HepG2 (cell line): ENCODE data around the gene PLPP7. TPM values are rescaled to one million over a fixed set of nuclear protein-coding genes. Genes with fewer than 3 reads are reported as not detected.

Experiments
- E2F2 ChIP-seq: sonication (generic); formaldehyde crosslinking; IDR thresholded peaks from 2 replicates; pipeline ENCODE4 v1.4.0; 2020; ENCODE audit warnings: missing genetic modification reagents, borderline replicate concordance
- KMT2B ChIP-seq: IDR thresholded peaks from 2 replicates; pipeline ENCODE4 v1.6.1; 2016; ENCODE audit warnings: missing genetic modification reagents, missing compliant biosample characterization
- MTA1 ChIP-seq: sonication (generic); formaldehyde crosslinking; IDR thresholded peaks from 2 replicates; pipeline ENCODE4 v1.4.0; 2020; ENCODE audit warnings: missing genetic modification reagents, mild to moderate bottlenecking, borderline replicate concordance
- MZF1 ChIP-seq: sonication (generic); formaldehyde crosslinking; IDR thresholded peaks from 2 replicates; pipeline ENCODE4 v1.8.1; 2023; ENCODE audit warnings: mild to moderate bottlenecking, missing genetic modification reagents, borderline replicate concordance
- RAD21 ChIP-seq: fragments of 450-650 bp; formaldehyde crosslinking; IDR thresholded peaks from 2 replicates; pipeline ENCODE4 v1.5.0; 2020; ENCODE audit warnings: mild to moderate bottlenecking
- RFX5 ChIP-seq: IDR thresholded peaks from 2 replicates; pipeline ENCODE4 v1.6.1; 2011; ENCODE audit warnings: low read depth, low read length, improper control_type of control experiment
- ZNF280B ChIP-seq: sonication (generic); formaldehyde crosslinking; IDR thresholded peaks from 2 replicates; pipeline ENCODE4 v1.5.0; 2020; ENCODE audit warnings: missing genetic modification reagents, mild to moderate bottlenecking, borderline replicate concordance
- ZNF614 ChIP-seq: IDR thresholded peaks from 2 replicates; pipeline ENCODE4 v1.6.1; 2018; ENCODE audit warnings: missing biosample characterization, missing genetic modification reagents, inconsistent platforms, borderline replicate concordance
- ZNF83 ChIP-seq: sonication (generic); formaldehyde crosslinking; IDR thresholded peaks from 2 replicates; pipeline ENCODE4 v1.4.0; 2020; ENCODE audit warnings: missing genetic modification reagents, mild to moderate bottlenecking, borderline replicate concordance
- polyA plus RNA-seq, 8 experiments: library from polyadenylated mRNA; depleted of rRNA in 3 of 8; stranded (reverse) in 7 of 8; unstranded in 1 of 8; fragments of >200 nt; fragmentation: Illumina TruSeq in 4 of 8; extraction: Trizol in 4 of 8; gene quantifications; 2 replicates each; pipeline versions ENCODE4 v1.2.1 to v1.2.3, GENCODE V29; 2011 to 2016; ENCODE audit warnings: low read depth in 4 of 8, missing spikeins in 1 of 8, mixed read lengths in 1 of 8; ENCODE audit not compliant: insufficient read depth in 1 of 8
- total RNA-seq, 5 experiments: library from RNA; depleted of rRNA; stranded (reverse); fragments of >200 nt; fragmentation: Illumina TruSeq; extraction: Trizol; gene quantifications; 2 replicates each; pipeline ENCODE4 v1.2.3, GENCODE V29; 2016; ENCODE audit warnings: low read depth in 1 of 5
- TF ChIP-seq, protein P1 (sequence below): sonication (generic); formaldehyde crosslinking; IDR thresholded peaks from 2 replicates; pipeline ENCODE4 v1.5.1; 2020; ENCODE audit warnings: mild to moderate bottlenecking, missing genetic modification reagents, moderate library complexity
- TF ChIP-seq, protein P2 (sequence below): sonication (generic); formaldehyde crosslinking; IDR thresholded peaks from 2 replicates; pipeline ENCODE4 v1.5.1; 2020; ENCODE audit warnings: mild to moderate bottlenecking, missing genetic modification reagents, borderline replicate concordance
- TF ChIP-seq, protein P3 (sequence below): IDR thresholded peaks from 2 replicates; pipeline ENCODE4 v1.6.1; 2016; ENCODE audit warnings: mild to moderate bottlenecking

The PLPP7 gene
- total and polyA plus RNA-seq, 2 of the 13 experiments (the other 11 are each of a cell fraction or from before 2014, with no cell fraction given): 0.33 to 1.2 TPM

DNA sequence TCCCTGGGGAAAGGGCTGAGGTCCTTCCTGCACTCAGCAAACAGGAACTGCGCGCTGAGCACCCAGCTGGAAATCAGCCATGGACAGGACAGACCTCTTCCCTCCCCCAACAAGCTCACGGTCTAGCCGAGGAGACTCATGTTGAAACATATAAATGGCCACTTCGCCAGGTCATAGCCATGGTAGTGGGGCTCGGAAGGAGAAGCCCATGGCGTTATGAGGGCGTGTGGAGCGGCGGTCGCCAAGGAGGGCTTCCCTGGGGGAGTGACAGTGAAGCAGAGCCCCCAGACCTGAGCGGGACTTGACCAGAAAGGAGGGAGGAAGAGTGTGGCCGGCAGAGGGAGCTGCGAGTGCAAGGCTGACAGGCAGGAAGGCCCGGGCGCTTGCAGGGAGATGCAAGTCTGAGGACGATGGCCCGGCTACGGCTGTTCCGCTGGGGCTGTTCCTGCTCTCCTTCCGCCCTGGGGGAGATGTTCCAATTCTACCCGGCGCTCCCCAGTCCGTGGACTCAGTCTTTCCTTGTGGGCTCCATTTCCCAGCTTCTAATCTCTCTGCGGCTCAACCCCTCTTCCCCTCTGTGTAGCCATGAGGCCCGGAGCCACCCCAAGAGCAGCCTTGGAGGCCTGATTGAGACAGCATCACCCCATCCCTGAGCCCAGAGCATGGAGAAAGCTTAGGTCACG is 60.5 kb downstream of the PLPP7 start (continued):
- TF ChIP-seq ZNF280B (CRISPR knock-in tag) (peak; percentile 54; the same call in 1 of the 2 replicates), KMT2B (CRISPR knock-in tag) (no peak), MTA1 (CRISPR knock-in tag) (peak; percentile 54; the same call in 1 of the 2 replicates), ZNF83 (CRISPR knock-in tag) (no peak), ZNF614 (CRISPR knock-in tag) (peak; percentile 41; the same call in 1 of the 2 replicates), E2F2 (CRISPR knock-in tag) (peak; percentile 56; the same call in 1 of the 2 replicates), RAD21 (peak; percentile 79), MZF1 (CRISPR knock-in tag) (no peak), RFX5 (no peak)
- TF ChIP-seq, protein P1, sequence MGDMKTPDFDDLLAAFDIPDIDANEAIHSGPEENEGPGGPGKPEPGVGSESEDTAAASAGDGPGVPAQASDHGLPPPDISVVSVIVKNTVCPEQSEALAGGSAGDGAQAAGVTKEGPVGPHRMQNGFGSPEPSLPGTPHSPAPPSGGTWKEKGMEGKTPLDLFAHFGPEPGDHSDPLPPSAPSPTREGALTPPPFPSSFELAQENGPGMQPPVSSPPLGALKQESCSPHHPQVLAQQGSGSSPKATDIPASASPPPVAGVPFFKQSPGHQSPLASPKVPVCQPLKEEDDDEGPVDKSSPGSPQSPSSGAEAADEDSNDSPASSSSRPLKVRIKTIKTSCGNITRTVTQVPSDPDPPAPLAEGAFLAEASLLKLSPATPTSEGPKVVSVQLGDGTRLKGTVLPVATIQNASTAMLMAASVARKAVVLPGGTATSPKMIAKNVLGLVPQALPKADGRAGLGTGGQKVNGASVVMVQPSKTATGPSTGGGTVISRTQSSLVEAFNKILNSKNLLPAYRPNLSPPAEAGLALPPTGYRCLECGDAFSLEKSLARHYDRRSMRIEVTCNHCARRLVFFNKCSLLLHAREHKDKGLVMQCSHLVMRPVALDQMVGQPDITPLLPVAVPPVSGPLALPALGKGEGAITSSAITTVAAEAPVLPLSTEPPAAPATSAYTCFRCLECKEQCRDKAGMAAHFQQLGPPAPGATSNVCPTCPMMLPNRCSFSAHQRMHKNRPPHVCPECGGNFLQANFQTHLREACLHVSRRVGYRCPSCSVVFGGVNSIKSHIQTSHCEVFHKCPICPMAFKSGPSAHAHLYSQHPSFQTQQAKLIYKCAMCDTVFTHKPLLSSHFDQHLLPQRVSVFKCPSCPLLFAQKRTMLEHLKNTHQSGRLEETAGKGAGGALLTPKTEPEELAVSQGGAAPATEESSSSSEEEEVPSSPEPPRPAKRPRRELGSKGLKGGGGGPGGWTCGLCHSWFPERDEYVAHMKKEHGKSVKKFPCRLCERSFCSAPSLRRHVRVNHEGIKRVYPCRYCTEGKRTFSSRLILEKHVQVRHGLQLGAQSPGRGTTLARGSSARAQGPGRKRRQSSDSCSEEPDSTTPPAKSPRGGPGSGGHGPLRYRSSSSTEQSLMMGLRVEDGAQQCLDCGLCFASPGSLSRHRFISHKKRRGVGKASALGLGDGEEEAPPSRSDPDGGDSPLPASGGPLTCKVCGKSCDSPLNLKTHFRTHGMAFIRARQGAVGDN (CRISPR knock-in tag): peak; percentile 84
- TF ChIP-seq, protein P2, sequence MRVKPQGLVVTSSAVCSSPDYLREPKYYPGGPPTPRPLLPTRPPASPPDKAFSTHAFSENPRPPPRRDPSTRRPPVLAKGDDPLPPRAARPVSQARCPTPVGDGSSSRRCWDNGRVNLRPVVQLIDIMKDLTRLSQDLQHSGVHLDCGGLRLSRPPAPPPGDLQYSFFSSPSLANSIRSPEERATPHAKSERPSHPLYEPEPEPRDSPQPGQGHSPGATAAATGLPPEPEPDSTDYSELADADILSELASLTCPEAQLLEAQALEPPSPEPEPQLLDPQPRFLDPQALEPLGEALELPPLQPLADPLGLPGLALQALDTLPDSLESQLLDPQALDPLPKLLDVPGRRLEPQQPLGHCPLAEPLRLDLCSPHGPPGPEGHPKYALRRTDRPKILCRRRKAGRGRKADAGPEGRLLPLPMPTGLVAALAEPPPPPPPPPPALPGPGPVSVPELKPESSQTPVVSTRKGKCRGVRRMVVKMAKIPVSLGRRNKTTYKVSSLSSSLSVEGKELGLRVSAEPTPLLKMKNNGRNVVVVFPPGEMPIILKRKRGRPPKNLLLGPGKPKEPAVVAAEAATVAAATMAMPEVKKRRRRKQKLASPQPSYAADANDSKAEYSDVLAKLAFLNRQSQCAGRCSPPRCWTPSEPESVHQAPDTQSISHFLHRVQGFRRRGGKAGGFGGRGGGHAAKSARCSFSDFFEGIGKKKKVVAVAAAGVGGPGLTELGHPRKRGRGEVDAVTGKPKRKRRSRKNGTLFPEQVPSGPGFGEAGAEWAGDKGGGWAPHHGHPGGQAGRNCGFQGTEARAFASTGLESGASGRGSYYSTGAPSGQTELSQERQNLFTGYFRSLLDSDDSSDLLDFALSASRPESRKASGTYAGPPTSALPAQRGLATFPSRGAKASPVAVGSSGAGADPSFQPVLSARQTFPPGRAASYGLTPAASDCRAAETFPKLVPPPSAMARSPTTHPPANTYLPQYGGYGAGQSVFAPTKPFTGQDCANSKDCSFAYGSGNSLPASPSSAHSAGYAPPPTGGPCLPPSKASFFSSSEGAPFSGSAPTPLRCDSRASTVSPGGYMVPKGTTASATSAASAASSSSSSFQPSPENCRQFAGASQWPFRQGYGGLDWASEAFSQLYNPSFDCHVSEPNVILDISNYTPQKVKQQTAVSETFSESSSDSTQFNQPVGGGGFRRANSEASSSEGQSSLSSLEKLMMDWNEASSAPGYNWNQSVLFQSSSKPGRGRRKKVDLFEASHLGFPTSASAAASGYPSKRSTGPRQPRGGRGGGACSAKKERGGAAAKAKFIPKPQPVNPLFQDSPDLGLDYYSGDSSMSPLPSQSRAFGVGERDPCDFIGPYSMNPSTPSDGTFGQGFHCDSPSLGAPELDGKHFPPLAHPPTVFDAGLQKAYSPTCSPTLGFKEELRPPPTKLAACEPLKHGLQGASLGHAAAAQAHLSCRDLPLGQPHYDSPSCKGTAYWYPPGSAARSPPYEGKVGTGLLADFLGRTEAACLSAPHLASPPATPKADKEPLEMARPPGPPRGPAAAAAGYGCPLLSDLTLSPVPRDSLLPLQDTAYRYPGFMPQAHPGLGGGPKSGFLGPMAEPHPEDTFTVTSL: no peak
- TF ChIP-seq, protein P3, sequence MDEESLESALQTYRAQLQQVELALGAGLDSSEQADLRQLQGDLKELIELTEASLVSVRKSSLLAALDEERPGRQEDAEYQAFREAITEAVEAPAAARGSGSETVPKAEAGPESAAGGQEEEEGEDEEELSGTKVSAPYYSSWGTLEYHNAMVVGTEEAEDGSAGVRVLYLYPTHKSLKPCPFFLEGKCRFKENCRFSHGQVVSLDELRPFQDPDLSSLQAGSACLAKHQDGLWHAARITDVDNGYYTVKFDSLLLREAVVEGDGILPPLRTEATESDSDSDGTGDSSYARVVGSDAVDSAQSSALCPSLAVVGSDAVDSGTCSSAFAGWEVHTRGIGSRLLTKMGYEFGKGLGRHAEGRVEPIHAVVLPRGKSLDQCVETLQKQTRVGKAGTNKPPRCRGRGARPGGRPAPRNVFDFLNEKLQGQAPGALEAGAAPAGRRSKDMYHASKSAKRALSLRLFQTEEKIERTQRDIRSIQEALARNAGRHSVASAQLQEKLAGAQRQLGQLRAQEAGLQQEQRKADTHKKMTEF (CRISPR knock-in tag): peak; percentile 46; the same call in 1 of the 2 replicates
